Cardiac fibroblast (primary cell): ENCODE data around the gene PREP.

Experiments
- DNase-seq, 2 donors: peaks; one replicate each; pipeline versions ENCODE4 v3.0.0 to v3.0.0-alpha.2; 2010; ENCODE audit warnings: low read depth in 2 of 2
- H3K4me3 ChIP-seq, 2 donors: replicated peaks in 1 of 2; 1 replicate in 1 of 2; 2 replicates in 1 of 2; pipeline ENCODE4 v1.5.1; 2011; ENCODE audit warnings: low read depth in 2 of 2, low read length in 2 of 2, mild to moderate bottlenecking in 2 of 2, moderate library complexity in 1 of 2
- CTCF ChIP-seq: IDR thresholded peaks from one replicate; pipeline ENCODE4 v1.5.1; 2011; ENCODE audit warnings: low read depth, mild to moderate bottlenecking, low read length, inconsistent platforms

PREP gene

GRCh38 chr6:105402939-105403935 lies at the start of gene PREP:
PREP (minus strand) TSS chr6:105403082; CDS start chr6:105402891, 191 bp downstream.
- peak; percentile 86 to 94 for DNase-seq
- peak within 1 kb of the TSS; percentile 92 to 99 for H3K4me3 ChIP-seq
- TF ChIP-seq CTCF: peak; percentile 89

GRCh38 chr6:105452376-105452775 lies 49.5 kb upstream of the PREP start:
- no peak overlapping the region for H3K4me3 ChIP-seq
- DNase-seq: no peak
- TF ChIP-seq CTCF: no peak

GRCh38 chr6:105449756-105450390 lies 47.0 kb upstream of the PREP start:
- no peak for TF ChIP-seq CTCF
- no peak for DNase-seq
- no peak overlapping the region for H3K4me3 ChIP-seq

- no peak for DNase-seq
- TF ChIP-seq CTCF: no peak
- no peak overlapping the region for H3K4me3 ChIP-seq
These were observed 42.6 kb upstream of the PREP start for GRCh38 chr6:105445481-105445880.

- DNase-seq: no peak
- no peak for TF ChIP-seq CTCF
These were observed 41.1 kb upstream of the PREP start for GRCh38 chr6:105443941-105444340.

GRCh38 chr6:105442369-105442768 lies 39.5 kb upstream of the PREP start:
- DNase-seq: no peak
- TF ChIP-seq CTCF: no peak

More at GRCh38 chr6:105443941-105444340, 41.1 kb upstream of the PREP start:
- H3K4me3 ChIP-seq: no peak overlapping the region

More at GRCh38 chr6:105442369-105442768, 39.5 kb upstream of the PREP start:
- no peak overlapping the region for H3K4me3 ChIP-seq
